GM12878 (cell line): ENCODE results near the gene PLCG1.

ENCODE experiments used
- MAX ChIP-seq: IDR thresholded peaks from 2 replicates; pipeline ENCODE4 v1.6.1; 2012; ENCODE audit warnings: low read depth, low read length, improper control_type of control experiment
- RFX5 ChIP-seq: IDR thresholded peaks from 2 replicates; pipeline ENCODE4 v1.6.1; 2011; ENCODE audit warnings: low read depth, low read length, improper control_type of control experiment
- SIN3A ChIP-seq: IDR thresholded peaks from 2 replicates; pipeline ENCODE4 v1.6.1; 2012; ENCODE audit warnings: low read depth, low read length, improper control_type of control experiment

- TF ChIP-seq SIN3A (no peak), RFX5 (no peak), MAX (no peak)
Observed at GRCh38 chr20:41101660-41102059, 35.7 kb upstream of the PLCG1 start.
